HG03060 (cell line): ENCODE results near the gene LRRC25.

Source experiments
- ATAC-seq: cut with Tn5 transposase; IDR thresholded peaks from one replicate; pipeline ENCODE4 v1.9.1; 2021; ENCODE audit warnings: low read depth, moderate number of reproducible peaks; ENCODE audit not compliant: unreplicated experiment

LRRC25 gene

GRCh38 chr19:18425515-18426415, 28.3 kb upstream of the LRRC25 start:
- ATAC-seq, result no peak

- ATAC-seq, result no peak
Measured at GRCh38 chr19:18424890-18425514, 27.6 kb upstream of the LRRC25 start.

- ATAC-seq, result no peak
Measured at GRCh38 chr19:18424122-18424889, 26.9 kb upstream of the LRRC25 start.

- no peak for ATAC-seq
Measured at GRCh38 chr19:18423258-18424020, 26.0 kb upstream of the LRRC25 start.

GRCh38 chr19:18422530-18423191, 25.2 kb upstream of the LRRC25 start:
- ATAC-seq, result no peak

- no peak for ATAC-seq
Measured at GRCh38 chr19:18421371-18421959, 24.0 kb upstream of the LRRC25 start.

GRCh38 chr19:18420930-18421329, 23.5 kb upstream of the LRRC25 start:
- ATAC-seq, result no peak

- no peak for ATAC-seq
Measured at GRCh38 chr19:18419699-18420460, 22.5 kb upstream of the LRRC25 start.

GRCh38 chr19:18419195-18419698, 21.8 kb upstream of the LRRC25 start, which contains the start of gene SSBP4:
TSS of gene SSBP4 (plus strand) at chr19:18419398. CDS start at chr19:18419649, 251 bp downstream.
- no peak for ATAC-seq

GRCh38 chr19:18418483-18419194, 21.2 kb upstream of the LRRC25 start:
- no peak for ATAC-seq

- ATAC-seq, result no peak
Measured at GRCh38 chr19:18418029-18418482, 20.6 kb upstream of the LRRC25 start.

- no peak for ATAC-seq
Measured at GRCh38 chr19:18417250-18418028, 20.0 kb upstream of the LRRC25 start.

GRCh38 chr19:18416778-18417249, 19.4 kb upstream of the LRRC25 start:
- ATAC-seq, result no peak

GRCh38 chr19:18415178-18415867, 17.9 kb upstream of the LRRC25 start:
- no peak for ATAC-seq

- ATAC-seq, result no peak
Measured at GRCh38 chr19:18414504-18415177, 17.2 kb upstream of the LRRC25 start.
